ENCODE measurements around the gene FGF14.

FGF14 gene

DNA sequence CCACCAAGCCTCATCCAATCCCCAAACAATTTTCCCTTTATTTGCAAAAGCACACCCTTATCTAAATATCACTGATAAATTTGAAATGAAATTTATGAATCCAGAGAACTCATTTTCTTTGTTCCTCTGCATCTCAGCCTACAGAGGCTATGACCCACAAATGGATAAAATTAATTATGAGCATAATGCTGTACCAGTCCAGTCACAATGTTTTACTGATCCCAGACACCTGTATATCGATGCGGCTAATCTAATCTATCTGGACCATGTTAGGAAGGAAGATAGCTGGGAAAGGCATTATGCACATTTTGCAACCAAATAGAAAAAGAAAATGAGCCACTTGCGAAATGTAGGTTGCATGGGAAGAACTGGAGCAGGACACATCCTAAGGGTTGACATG, 150.0 kb downstream of the FGF14 start:
- no peaks in the 10 kb centered on the region for H3K79me2 ChIP-seq (ENCODE audit: insufficient read depth, low read length)
- H3K27me3 ChIP-seq (ENCODE audit: low read length) = no peaks in the 10 kb centered on the region
- no peaks in the 10 kb centered on the region for H3K36me3 ChIP-seq (ENCODE audit: low read length)
- H3F3A ChIP-seq (ENCODE audit: insufficient read depth) = no peaks in the 10 kb centered on the region
- H3K4me2 ChIP-seq (ENCODE audit: low read depth, low read length, poor library complexity, severe bottlenecking) = no peak overlapping the region
- H4K20me1 ChIP-seq (ENCODE audit: low read depth, low read length) = no peaks in the 10 kb centered on the region
- H3K9me3 ChIP-seq (ENCODE audit: insufficient read depth, low read length) = no peaks in the 10 kb centered on the region
- H3K4me3 ChIP-seq (ENCODE audit: insufficient read depth, low read length, poor library complexity, severe bottlenecking) = no peak overlapping the region
- no peak overlapping the region for H2AFZ ChIP-seq (ENCODE audit: low read depth, low read length, severe bottlenecking)
- no peaks in the 10 kb centered on the region for H3K9me2 ChIP-seq (replicated peaks; ENCODE audit: insufficient read depth, low read length)
- no peak for TF ChIP-seq EZH2phosphoT487 (conservative IDR thresholded peaks at IDR 0.05; ENCODE audit: low read length)
- H3K9ac ChIP-seq (ENCODE audit: low read length) = no peak overlapping the region
- no peak overlapping the region for H3K27ac ChIP-seq (ENCODE audit: low read depth, low read length)

DNA sequence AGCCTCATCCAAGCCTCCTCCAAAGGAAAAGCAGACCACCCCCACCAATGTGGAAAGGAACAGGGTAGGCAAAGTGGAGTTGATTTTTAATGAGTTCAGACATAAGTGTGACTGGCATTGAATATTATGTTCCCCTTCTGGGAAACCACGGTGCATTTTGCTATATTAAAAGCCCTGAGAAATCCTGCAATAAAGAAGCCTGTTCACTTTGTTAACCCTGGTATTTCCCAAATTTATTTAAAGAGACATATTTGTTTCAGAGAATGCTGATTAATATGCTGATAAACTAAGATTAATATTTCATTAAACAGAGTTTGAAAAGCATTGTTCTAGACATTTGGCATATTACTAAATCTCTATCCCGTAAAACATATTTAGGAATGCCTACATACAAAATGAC, 151.4 kb downstream of the FGF14 start:
- H3K27ac ChIP-seq (ENCODE audit: low read depth, low read length) = no peak overlapping the region
- no peaks in the 10 kb centered on the region for H3K27me3 ChIP-seq (ENCODE audit: low read length)
- no peak overlapping the region for H3K9ac ChIP-seq (ENCODE audit: low read length)
- no peaks in the 10 kb centered on the region for H3K9me2 ChIP-seq (replicated peaks; ENCODE audit: insufficient read depth, low read length)
- no peak overlapping the region for H3K4me2 ChIP-seq (ENCODE audit: low read depth, low read length, poor library complexity, severe bottlenecking)
- H3K79me2 ChIP-seq (ENCODE audit: insufficient read depth, low read length) = no peaks in the 10 kb centered on the region
- no peak overlapping the region for H2AFZ ChIP-seq (ENCODE audit: low read depth, low read length, severe bottlenecking)
- no peaks in the 10 kb centered on the region for H3K9me3 ChIP-seq (ENCODE audit: insufficient read depth, low read length)
- no peaks in the 10 kb centered on the region for H3K36me3 ChIP-seq (ENCODE audit: low read length)
- no peak for TF ChIP-seq EZH2phosphoT487 (conservative IDR thresholded peaks at IDR 0.05; ENCODE audit: low read length)
- TF ChIP-seq, protein P1, sequence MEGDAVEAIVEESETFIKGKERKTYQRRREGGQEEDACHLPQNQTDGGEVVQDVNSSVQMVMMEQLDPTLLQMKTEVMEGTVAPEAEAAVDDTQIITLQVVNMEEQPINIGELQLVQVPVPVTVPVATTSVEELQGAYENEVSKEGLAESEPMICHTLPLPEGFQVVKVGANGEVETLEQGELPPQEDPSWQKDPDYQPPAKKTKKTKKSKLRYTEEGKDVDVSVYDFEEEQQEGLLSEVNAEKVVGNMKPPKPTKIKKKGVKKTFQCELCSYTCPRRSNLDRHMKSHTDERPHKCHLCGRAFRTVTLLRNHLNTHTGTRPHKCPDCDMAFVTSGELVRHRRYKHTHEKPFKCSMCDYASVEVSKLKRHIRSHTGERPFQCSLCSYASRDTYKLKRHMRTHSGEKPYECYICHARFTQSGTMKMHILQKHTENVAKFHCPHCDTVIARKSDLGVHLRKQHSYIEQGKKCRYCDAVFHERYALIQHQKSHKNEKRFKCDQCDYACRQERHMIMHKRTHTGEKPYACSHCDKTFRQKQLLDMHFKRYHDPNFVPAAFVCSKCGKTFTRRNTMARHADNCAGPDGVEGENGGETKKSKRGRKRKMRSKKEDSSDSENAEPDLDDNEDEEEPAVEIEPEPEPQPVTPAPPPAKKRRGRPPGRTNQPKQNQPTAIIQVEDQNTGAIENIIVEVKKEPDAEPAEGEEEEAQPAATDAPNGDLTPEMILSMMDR (IDR thresholded peaks at IDR 0.05; ENCODE audit: insufficient read depth, low read length, poor library complexity, severe bottlenecking) = no peak
- no peak overlapping the region for H3K4me3 ChIP-seq (ENCODE audit: insufficient read depth, low read length, poor library complexity, severe bottlenecking)
- no peaks in the 10 kb centered on the region for H4K20me1 ChIP-seq (ENCODE audit: low read depth, low read length)
- H3F3A ChIP-seq (ENCODE audit: insufficient read depth) = no peaks in the 10 kb centered on the region

DNA sequence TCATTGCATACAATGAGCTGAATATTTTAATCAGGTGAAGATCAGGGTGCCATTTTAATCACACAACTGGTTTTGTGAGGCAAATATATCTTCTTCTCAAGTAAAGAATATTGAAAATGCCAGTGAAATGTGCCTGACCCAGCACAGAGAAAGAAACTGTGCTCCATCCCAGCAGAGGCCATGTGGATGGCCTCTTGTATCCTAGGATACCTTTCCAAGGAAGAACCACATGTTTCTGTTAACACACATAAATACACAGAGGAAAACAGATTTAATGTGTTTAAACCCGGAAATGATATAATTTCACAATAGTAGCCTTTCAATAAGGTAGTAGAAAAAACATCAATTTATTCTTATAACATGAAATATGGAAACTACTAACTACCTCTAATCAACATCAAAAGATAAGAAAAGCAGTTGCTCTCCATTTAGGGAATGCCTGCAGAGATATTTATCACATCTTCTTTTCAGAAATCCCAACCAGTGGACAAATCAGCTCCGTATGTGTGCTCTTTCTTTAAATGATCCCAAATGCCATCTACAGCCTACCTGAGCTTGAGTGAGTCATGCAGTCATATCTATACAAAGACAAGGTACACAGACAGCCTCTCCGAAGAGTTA, 157.1 kb downstream of the FGF14 start:
- Histone ChIP-seq H3K79me2 (ENCODE audit: insufficient read depth, low read length) (no peaks in the 10 kb centered on the region), H3K9me2 (replicated peaks; ENCODE audit: insufficient read depth, low read length) (no peaks in the 10 kb centered on the region), H3K4me2 (ENCODE audit: low read depth, low read length, poor library complexity, severe bottlenecking) (no peak overlapping the region), H3K4me3 (ENCODE audit: insufficient read depth, low read length, poor library complexity, severe bottlenecking) (no peak overlapping the region), H3F3A (ENCODE audit: insufficient read depth) (no peaks in the 10 kb centered on the region), H3K36me3 (ENCODE audit: low read length) (no peaks in the 10 kb centered on the region), H3K27me3 (ENCODE audit: low read length) (no peaks in the 10 kb centered on the region), H4K20me1 (ENCODE audit: low read depth, low read length) (no peaks in the 10 kb centered on the region), H2AFZ (ENCODE audit: low read depth, low read length, severe bottlenecking) (no peak overlapping the region), H3K9ac (ENCODE audit: low read length) (no peak overlapping the region), H3K9me3 (ENCODE audit: insufficient read depth, low read length) (no peaks in the 10 kb centered on the region), H3K27ac (ENCODE audit: low read depth, low read length) (no peak overlapping the region)
- TF ChIP-seq, protein P1 (IDR thresholded peaks at IDR 0.05; ENCODE audit: insufficient read depth, low read length, poor library complexity, severe bottlenecking) = no peak
- no peak for TF ChIP-seq EZH2phosphoT487 (conservative IDR thresholded peaks at IDR 0.05; ENCODE audit: low read length)

DNA sequence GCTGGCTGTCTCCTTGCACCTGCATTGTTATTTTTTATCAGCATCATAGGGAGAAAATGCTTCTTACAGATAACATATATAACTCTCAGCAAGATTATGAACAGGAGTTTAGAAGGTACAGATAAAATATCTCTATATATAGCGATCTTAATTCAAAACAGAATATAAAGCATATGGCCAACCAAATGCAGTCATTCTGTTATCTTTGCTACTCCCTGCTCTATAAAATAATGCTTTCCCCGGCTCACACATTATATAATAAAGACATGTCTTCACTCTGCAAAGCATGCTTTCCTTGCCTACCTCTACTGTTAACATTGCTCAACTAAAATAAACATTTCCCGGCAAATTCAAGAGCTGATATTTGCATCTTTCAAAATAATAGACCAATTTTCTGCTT, 161.7 kb downstream of the FGF14 start:
- H3K79me2 ChIP-seq (ENCODE audit: insufficient read depth, low read length) = no peaks in the 10 kb centered on the region
- no peaks in the 10 kb centered on the region for H3K9me2 ChIP-seq (replicated peaks; ENCODE audit: insufficient read depth, low read length)
- no peaks in the 10 kb centered on the region for H3K27me3 ChIP-seq (ENCODE audit: low read length)
- no peaks in the 10 kb centered on the region for H4K20me1 ChIP-seq (ENCODE audit: low read depth, low read length)
- no peak for TF ChIP-seq EZH2phosphoT487 (conservative IDR thresholded peaks at IDR 0.05; ENCODE audit: low read length)
- TF ChIP-seq, protein P1 (IDR thresholded peaks at IDR 0.05; ENCODE audit: insufficient read depth, low read length, poor library complexity, severe bottlenecking) = no peak
- H3K27ac ChIP-seq (ENCODE audit: low read depth, low read length) = no peak overlapping the region
- no peak overlapping the region for H3K4me2 ChIP-seq (ENCODE audit: low read depth, low read length, poor library complexity, severe bottlenecking)
- no peak overlapping the region for H2AFZ ChIP-seq (ENCODE audit: low read depth, low read length, severe bottlenecking)
- H3K9ac ChIP-seq (ENCODE audit: low read length) = no peak overlapping the region
- no peaks in the 10 kb centered on the region for H3K9me3 ChIP-seq (ENCODE audit: insufficient read depth, low read length)
- no peak overlapping the region for H3K4me3 ChIP-seq (ENCODE audit: insufficient read depth, low read length, poor library complexity, severe bottlenecking)
- H3K36me3 ChIP-seq (ENCODE audit: low read length) = no peaks in the 10 kb centered on the region
- H3F3A ChIP-seq (ENCODE audit: insufficient read depth) = no peaks in the 10 kb centered on the region
